Liver (tissue), 3 donors: ENCODE results near the gene SUSD4.

Source experiments
- CTCF ChIP-seq: fragments of 150-350 bp; IDR thresholded peaks from 2 replicates; pipeline ENCODE4 v1.5.1; 2017; ENCODE audit warnings: improper control_type of control experiment, low read depth, low read length; ENCODE audit not compliant: missing input control
- EGR1 ChIP-seq, 2 donors: IDR thresholded peaks; 2 replicates each; pipeline ENCODE4 v1.6.1; 2016 to 2018; ENCODE audit warnings: antibody characterized with exemption in 2 of 2, low read depth in 2 of 2
- GABPA ChIP-seq, 2 donors: IDR thresholded peaks in 1 of 2; conservative IDR thresholded peaks in 1 of 2; 2 replicates each; pipeline ENCODE4 v1.6.1; 2016; ENCODE audit warnings: antibody characterized with exemption in 2 of 2, mild to moderate bottlenecking in 1 of 2, moderate library complexity in 1 of 2
- HNF4A ChIP-seq, 2 donors: conservative IDR thresholded peaks; 2 replicates each; pipeline ENCODE4 v1.6.1; 2016; ENCODE audit warnings: antibody characterized with exemption in 2 of 2, mild to moderate bottlenecking in 2 of 2
- REST ChIP-seq: IDR thresholded peaks from 2 replicates; pipeline ENCODE4 v1.6.1; 2016; ENCODE audit warnings: antibody characterized with exemption, mild to moderate bottlenecking
- SP1 ChIP-seq: IDR thresholded peaks from 2 replicates; pipeline ENCODE4 v1.6.1; 2018; ENCODE audit warnings: antibody characterized with exemption, mild to moderate bottlenecking
- YY1 ChIP-seq: IDR thresholded peaks from 2 replicates; pipeline ENCODE4 v1.6.1; 2016; ENCODE audit warnings: antibody characterized with exemption, mild to moderate bottlenecking
- donor health status: healthy.
- donor health status: healthy.

- TF ChIP-seq CTCF (no peak), REST (no peak), GABPA (IDR thresholded peaks at IDR 0.05 in 1 of 2, conservative IDR thresholded peaks at IDR 0.05 in 1 of 2) (no peak), EGR1 (IDR thresholded peaks at IDR 0.05; ENCODE audit: low read depth in 2 of 2) (no peak), HNF4A (conservative IDR thresholded peaks at IDR 0.05) (no peak), YY1 (no peak), SP1 (no peak)
Measured at GRCh38 chr1:223290397-223290796, 73.6 kb downstream of the SUSD4 start.
